GM23338 (cell line): ENCODE results near the gene DTNB. TPM values are rescaled to one million over a fixed set of nuclear protein-coding genes. Genes with fewer than 3 reads are reported as not detected.

Experiments used
- ATAC-seq: fragments of 200-7000 bp; cut with Tn5 transposase; 3 replicates; pipeline ENCODE4 v1.9.1; 2020
- DNase-seq: peaks from one replicate; pipeline ENCODE4 v3.0.0-alpha.2; 2015; ENCODE audit warnings: low spot score
- H2AFZ ChIP-seq: fragments of 200-600 bp; sonication (generic); 2 replicates; pipeline ENCODE4 v1.8.0; 2016; ENCODE audit warnings: antibody characterized with exemption, mild to moderate bottlenecking, moderate library complexity
- H3F3A ChIP-seq: fragments of 200-600 bp; sonication (generic); replicated peaks from 2 replicates; pipeline ENCODE4 v1.8.0; 2017; ENCODE audit warnings: antibody characterized with exemption, mixed run types, low read depth
- H3K27ac ChIP-seq: fragments of 200-600 bp; sonication (generic); 2 replicates; pipeline ENCODE4 v1.6.1; 2016; ENCODE audit warnings: low read depth
- H3K27me3 ChIP-seq: fragments of 200-600 bp; sonication (generic); 2 replicates; pipeline ENCODE4 v1.8.0; 2016; ENCODE audit warnings: mild to moderate bottlenecking, mixed run types, moderate library complexity; ENCODE audit not compliant: insufficient read depth
- H3K36me3 ChIP-seq: fragments of 200-600 bp; sonication (generic); 2 replicates; pipeline ENCODE4 v1.8.0; 2016; ENCODE audit warnings: mild to moderate bottlenecking; ENCODE audit not compliant: insufficient read depth
- H3K4me1 ChIP-seq: fragments of 200-600 bp; sonication (generic); 2 replicates; pipeline ENCODE4 v1.8.0; 2016; ENCODE audit warnings: mild to moderate bottlenecking, moderate library complexity; ENCODE audit not compliant: insufficient read depth
- H3K4me2 ChIP-seq: fragments of 200-600 bp; sonication (generic); 2 replicates; pipeline ENCODE4 v1.7.1; 2017; ENCODE audit warnings: mixed run types
- H3K4me3 ChIP-seq: fragments of 200-600 bp; sonication (generic); 2 replicates; pipeline ENCODE4 v1.6.1; 2016; ENCODE audit warnings: mixed run types
- H3K79me2 ChIP-seq: fragments of 200-600 bp; sonication (generic); replicated peaks from 2 replicates; pipeline ENCODE4 v1.8.0; 2017; ENCODE audit warnings: mild to moderate bottlenecking; ENCODE audit not compliant: insufficient read depth
- H3K9me2 ChIP-seq: fragments of 200-600 bp; sonication (generic); 2 replicates; pipeline ENCODE4 v1.8.0; 2017; ENCODE audit not compliant: insufficient read depth
- H4K20me1 ChIP-seq: fragments of 200-600 bp; sonication (generic); replicated peaks from 2 replicates; pipeline ENCODE4 v1.8.0; 2017; ENCODE audit warnings: mild to moderate bottlenecking; ENCODE audit not compliant: insufficient read depth
- H3K27ac Mint-ChIP-seq: 2 replicates; pipeline ENCODE4 v1.8.0; 2020; ENCODE audit warnings: inconsistent platforms, mild to moderate bottlenecking, moderate library complexity, mixed read lengths
- H3K27me3 Mint-ChIP-seq: 3 replicates; pipeline ENCODE4 v1.8.0; 2022; ENCODE audit warnings: low read depth, mild to moderate bottlenecking, moderate library complexity, mixed read lengths, inconsistent platforms; ENCODE audit not compliant: insufficient read depth, poor library complexity
- H3K36me3 Mint-ChIP-seq: 3 replicates; pipeline ENCODE4 v1.8.0; 2021; ENCODE audit warnings: low read depth, mild to moderate bottlenecking, inconsistent platforms, moderate library complexity, mixed read lengths
- H3K4me1 Mint-ChIP-seq: 3 replicates; pipeline ENCODE4 v1.8.0; 2020; ENCODE audit warnings: mild to moderate bottlenecking, inconsistent platforms, mixed read lengths
- H3K4me3 Mint-ChIP-seq: 3 replicates; pipeline ENCODE4 v1.8.0; 2021; ENCODE audit warnings: moderate library complexity, mild to moderate bottlenecking, inconsistent platforms, mixed read lengths
- H3K9me3 Mint-ChIP-seq: 3 replicates; pipeline ENCODE4 v1.8.0; 2020; ENCODE audit warnings: moderate library complexity, mild to moderate bottlenecking, inconsistent platforms, mixed read lengths
- CREB1 ChIP-seq: fragments of 250-450 bp; sonication (Bioruptor Pico); IDR thresholded peaks from 2 replicates; pipeline ENCODE4 v1.5.0; 2020; ENCODE audit warnings: low read depth, mild to moderate bottlenecking, moderate library complexity
- EZH2 ChIP-seq: fragments of 200-600 bp; sonication (generic); IDR thresholded peaks from one replicate; pipeline ENCODE4 v1.8.0; 2017; ENCODE audit warnings: antibody characterized with exemption, mild to moderate bottlenecking, low read depth; ENCODE audit not compliant: unreplicated experiment
- EZH2phosphoT487 ChIP-seq: fragments of 200-600 bp; sonication (generic); IDR thresholded peaks from one replicate; pipeline ENCODE4 v1.8.1; 2018; ENCODE audit warnings: antibody characterized with exemption; ENCODE audit not compliant: unreplicated experiment
- NANOG ChIP-seq: IDR thresholded peaks from 2 replicates; pipeline ENCODE4 v1.6.1; 2016; ENCODE audit warnings: antibody characterized with exemption, borderline replicate concordance
- POLR2AphosphoS5 ChIP-seq: IDR thresholded peaks from 2 replicates; pipeline ENCODE4 v1.6.1; 2016; ENCODE audit warnings: antibody characterized with exemption, low read depth
- STAT1 ChIP-seq: IDR thresholded peaks from one replicate; pipeline ENCODE4 v1.6.1; 2016; ENCODE audit warnings: antibody characterized with exemption; ENCODE audit not compliant: unreplicated experiment
- ZNF114 ChIP-seq: fragments of 250-450 bp; sonication (Bioruptor Pico); IDR thresholded peaks from 2 replicates; pipeline ENCODE4 v1.5.0; 2020; ENCODE audit warnings: mild to moderate bottlenecking, moderate library complexity
- polyA plus RNA-seq: library from polyadenylated mRNA; unstranded; fragments of >200 nt; fragmentation: Nextera tagmentation; extraction: Ambion mirVana; gene quantifications from 2 replicates; pipeline ENCODE4 v1.2.1, GENCODE V29; 2016
- total RNA-seq: library from RNA; depleted of rRNA; stranded (reverse); fragments of >200 nt; shearing (Covaris generic); gene quantifications from 2 replicates; pipeline ENCODE4 v1.2.3, GENCODE V29; 2014
- TF ChIP-seq, protein P1 (sequence below): fragments of 250-450 bp; sonication (Bioruptor Pico); IDR thresholded peaks from 2 replicates; pipeline ENCODE4 v1.5.0; 2020; ENCODE audit warnings: mild to moderate bottlenecking, moderate library complexity
- TF ChIP-seq, protein P2 (sequence below), 2 experiments: fragments of 200-600 bp in 1 of 2; sonication (generic) in 1 of 2; conservative IDR thresholded peaks; 2 replicates each; pipeline versions ENCODE4 v1.5.1 to v1.6.1; 2016 to 2017; ENCODE audit warnings: antibody characterized with exemption in 2 of 2, low read depth in 2 of 2, mild to moderate bottlenecking in 2 of 2, moderate library complexity in 1 of 2
- TF ChIP-seq, protein P3 (sequence below): IDR thresholded peaks from one replicate; pipeline ENCODE4 v1.6.1; 2018; ENCODE audit warnings: antibody characterized with exemption; ENCODE audit not compliant: unreplicated experiment

The DTNB gene
- total and polyA plus RNA-seq, 2 experiments from 2014 or later: 22.1 to 29.4 TPM

- TF ChIP-seq, protein P1, sequence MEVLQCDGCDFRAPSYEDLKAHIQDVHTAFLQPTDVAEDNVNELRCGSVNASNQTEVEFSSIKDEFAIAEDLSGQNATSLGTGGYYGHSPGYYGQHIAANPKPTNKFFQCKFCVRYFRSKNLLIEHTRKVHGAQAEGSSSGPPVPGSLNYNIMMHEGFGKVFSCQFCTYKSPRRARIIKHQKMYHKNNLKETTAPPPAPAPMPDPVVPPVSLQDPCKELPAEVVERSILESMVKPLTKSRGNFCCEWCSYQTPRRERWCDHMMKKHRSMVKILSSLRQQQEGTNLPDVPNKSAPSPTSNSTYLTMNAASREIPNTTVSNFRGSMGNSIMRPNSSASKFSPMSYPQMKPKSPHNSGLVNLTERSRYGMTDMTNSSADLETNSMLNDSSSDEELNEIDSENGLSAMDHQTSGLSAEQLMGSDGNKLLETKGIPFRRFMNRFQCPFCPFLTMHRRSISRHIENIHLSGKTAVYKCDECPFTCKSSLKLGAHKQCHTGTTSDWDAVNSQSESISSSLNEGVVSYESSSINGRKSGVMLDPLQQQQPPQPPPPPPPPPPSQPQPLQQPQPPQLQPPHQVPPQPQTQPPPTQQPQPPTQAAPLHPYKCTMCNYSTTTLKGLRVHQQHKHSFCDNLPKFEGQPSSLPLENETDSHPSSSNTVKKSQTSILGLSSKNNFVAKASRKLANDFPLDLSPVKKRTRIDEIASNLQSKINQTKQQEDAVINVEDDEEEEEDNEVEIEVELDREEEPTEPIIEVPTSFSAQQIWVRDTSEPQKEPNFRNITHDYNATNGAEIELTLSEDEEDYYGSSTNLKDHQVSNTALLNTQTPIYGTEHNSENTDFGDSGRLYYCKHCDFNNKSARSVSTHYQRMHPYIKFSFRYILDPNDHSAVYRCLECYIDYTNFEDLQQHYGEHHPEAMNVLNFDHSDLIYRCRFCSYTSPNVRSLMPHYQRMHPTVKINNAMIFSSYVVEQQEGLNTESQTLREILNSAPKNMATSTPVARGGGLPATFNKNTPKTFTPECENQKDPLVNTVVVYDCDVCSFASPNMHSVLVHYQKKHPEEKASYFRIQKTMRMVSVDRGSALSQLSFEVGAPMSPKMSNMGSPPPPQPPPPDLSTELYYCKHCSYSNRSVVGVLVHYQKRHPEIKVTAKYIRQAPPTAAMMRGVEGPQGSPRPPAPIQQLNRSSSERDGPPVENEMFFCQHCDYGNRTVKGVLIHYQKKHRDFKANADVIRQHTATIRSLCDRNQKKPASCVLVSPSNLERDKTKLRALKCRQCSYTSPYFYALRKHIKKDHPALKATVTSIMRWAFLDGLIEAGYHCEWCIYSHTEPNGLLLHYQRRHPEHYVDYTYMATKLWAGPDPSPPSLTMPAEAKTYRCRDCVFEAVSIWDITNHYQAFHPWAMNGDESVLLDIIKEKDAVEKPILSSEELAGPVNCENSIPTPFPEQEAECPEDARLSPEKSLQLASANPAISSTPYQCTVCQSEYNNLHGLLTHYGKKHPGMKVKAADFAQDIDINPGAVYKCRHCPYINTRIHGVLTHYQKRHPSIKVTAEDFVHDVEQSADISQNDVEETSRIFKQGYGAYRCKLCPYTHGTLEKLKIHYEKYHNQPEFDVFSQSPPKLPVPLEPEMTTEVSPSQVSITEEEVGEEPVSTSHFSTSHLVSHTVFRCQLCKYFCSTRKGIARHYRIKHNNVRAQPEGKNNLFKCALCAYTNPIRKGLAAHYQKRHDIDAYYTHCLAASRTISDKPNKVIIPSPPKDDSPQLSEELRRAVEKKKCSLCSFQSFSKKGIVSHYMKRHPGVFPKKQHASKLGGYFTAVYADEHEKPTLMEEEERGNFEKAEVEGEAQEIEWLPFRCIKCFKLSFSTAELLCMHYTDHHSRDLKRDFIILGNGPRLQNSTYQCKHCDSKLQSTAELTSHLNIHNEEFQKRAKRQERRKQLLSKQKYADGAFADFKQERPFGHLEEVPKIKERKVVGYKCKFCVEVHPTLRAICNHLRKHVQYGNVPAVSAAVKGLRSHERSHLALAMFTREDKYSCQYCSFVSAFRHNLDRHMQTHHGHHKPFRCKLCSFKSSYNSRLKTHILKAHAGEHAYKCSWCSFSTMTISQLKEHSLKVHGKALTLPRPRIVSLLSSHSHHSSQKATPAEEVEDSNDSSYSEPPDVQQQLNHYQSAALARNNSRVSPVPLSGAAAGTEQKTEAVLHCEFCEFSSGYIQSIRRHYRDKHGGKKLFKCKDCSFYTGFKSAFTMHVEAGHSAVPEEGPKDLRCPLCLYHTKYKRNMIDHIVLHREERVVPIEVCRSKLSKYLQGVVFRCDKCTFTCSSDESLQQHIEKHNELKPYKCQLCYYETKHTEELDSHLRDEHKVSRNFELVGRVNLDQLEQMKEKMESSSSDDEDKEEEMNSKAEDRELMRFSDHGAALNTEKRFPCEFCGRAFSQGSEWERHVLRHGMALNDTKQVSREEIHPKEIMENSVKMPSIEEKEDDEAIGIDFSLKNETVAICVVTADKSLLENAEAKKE (CRISPR knock-in tag): no peak
- no peak for TF ChIP-seq POLR2AphosphoS5
- TF ChIP-seq STAT1: no peak
- TF ChIP-seq ZNF114 (CRISPR knock-in tag): no peak
Observed at GRCh38 chr2:25499157-25499556, 174.2 kb downstream of the DTNB start (continued).

GRCh38 chr2:25497918-25498407, 175.4 kb downstream of the DTNB start:
- Histone ChIP-seq H3K4me1 (no peaks in the 10 kb centered on the region), H3K9me2 (no peaks in the 10 kb centered on the region), H3K4me3 (no peak overlapping the region), H3K27ac (no peak overlapping the region), H3F3A (no peaks in the 10 kb centered on the region), H3K4me2 (no peak overlapping the region), H2AFZ (no peak overlapping the region), H4K20me1 (no peaks in the 10 kb centered on the region), H3K36me3 (no peaks in the 10 kb centered on the region), H3K27me3 (no peaks in the 10 kb centered on the region), H3K79me2 (no peaks in the 10 kb centered on the region)
- Mint-ChIP-seq H3K9me3 (no peaks in the 10 kb centered on the region), H3K36me3 (no peaks in the 10 kb centered on the region), H3K4me1 (peaks cover 14% of the 10 kb centered on the region), H3K4me3 (no peak overlapping the region), H3K27ac (no peak overlapping the region), H3K27me3 (peaks cover 3% of the 10 kb centered on the region)
- ATAC-seq (no peak), DNase-seq (no peak)
- TF ChIP-seq EZH2phosphoT487: no peak
- TF ChIP-seq CREB1 (CRISPR knock-in tag): no peak
- no peak for TF ChIP-seq POLR2AphosphoS5
- TF ChIP-seq, protein P2, sequence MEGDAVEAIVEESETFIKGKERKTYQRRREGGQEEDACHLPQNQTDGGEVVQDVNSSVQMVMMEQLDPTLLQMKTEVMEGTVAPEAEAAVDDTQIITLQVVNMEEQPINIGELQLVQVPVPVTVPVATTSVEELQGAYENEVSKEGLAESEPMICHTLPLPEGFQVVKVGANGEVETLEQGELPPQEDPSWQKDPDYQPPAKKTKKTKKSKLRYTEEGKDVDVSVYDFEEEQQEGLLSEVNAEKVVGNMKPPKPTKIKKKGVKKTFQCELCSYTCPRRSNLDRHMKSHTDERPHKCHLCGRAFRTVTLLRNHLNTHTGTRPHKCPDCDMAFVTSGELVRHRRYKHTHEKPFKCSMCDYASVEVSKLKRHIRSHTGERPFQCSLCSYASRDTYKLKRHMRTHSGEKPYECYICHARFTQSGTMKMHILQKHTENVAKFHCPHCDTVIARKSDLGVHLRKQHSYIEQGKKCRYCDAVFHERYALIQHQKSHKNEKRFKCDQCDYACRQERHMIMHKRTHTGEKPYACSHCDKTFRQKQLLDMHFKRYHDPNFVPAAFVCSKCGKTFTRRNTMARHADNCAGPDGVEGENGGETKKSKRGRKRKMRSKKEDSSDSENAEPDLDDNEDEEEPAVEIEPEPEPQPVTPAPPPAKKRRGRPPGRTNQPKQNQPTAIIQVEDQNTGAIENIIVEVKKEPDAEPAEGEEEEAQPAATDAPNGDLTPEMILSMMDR (conservative IDR thresholded peaks at IDR 0.05; ENCODE audit: low read depth in 2 of 2): no peak
- no peak for TF ChIP-seq EZH2
- no peak for TF ChIP-seq STAT1
- TF ChIP-seq, protein P3, sequence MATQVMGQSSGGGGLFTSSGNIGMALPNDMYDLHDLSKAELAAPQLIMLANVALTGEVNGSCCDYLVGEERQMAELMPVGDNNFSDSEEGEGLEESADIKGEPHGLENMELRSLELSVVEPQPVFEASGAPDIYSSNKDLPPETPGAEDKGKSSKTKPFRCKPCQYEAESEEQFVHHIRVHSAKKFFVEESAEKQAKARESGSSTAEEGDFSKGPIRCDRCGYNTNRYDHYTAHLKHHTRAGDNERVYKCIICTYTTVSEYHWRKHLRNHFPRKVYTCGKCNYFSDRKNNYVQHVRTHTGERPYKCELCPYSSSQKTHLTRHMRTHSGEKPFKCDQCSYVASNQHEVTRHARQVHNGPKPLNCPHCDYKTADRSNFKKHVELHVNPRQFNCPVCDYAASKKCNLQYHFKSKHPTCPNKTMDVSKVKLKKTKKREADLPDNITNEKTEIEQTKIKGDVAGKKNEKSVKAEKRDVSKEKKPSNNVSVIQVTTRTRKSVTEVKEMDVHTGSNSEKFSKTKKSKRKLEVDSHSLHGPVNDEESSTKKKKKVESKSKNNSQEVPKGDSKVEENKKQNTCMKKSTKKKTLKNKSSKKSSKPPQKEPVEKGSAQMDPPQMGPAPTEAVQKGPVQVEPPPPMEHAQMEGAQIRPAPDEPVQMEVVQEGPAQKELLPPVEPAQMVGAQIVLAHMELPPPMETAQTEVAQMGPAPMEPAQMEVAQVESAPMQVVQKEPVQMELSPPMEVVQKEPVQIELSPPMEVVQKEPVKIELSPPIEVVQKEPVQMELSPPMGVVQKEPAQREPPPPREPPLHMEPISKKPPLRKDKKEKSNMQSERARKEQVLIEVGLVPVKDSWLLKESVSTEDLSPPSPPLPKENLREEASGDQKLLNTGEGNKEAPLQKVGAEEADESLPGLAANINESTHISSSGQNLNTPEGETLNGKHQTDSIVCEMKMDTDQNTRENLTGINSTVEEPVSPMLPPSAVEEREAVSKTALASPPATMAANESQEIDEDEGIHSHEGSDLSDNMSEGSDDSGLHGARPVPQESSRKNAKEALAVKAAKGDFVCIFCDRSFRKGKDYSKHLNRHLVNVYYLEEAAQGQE: no peak
- TF ChIP-seq NANOG: no peak
